Measurements from ENCODE around the gene YPEL5. TPM values are rescaled to one million over a fixed set of nuclear protein-coding genes. Genes with fewer than 3 reads are reported as not detected.

YPEL5 gene
- polyA plus RNA-seq, 1 donor = 75.3 TPM

DNA sequence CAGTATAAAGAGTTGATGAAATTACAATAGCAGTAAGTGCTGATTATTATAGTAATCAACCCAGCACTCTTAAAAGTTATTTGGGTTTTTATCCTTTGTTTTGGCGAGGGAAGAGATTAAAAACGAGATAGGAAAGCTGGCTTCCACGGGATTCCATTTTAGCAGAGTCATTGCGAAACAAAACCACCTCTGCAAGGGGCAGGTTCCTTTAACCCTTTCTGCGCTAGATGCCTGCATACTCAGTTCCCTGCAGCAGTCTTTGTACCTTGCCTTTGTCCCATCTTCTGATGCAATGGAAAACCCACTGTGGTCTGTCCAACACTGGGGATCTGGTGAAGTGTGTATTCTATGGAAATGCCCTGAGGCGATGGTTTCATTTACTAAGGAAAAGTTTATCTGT is 2.7 kb downstream of the YPEL5 start:
- Histone ChIP-seq H3K27ac (ENCODE audit: low read length) (no peak overlapping the region), H3K4me1 (ENCODE audit: control insufficient read depth, insufficient read depth, low read length) (peaks cover 13% of the 10 kb centered on the region), H3K36me3 (ENCODE audit: control insufficient read depth, insufficient read depth, low read length) (peaks cover 21% of the 10 kb centered on the region), H3K4me3 (ENCODE audit: low read length) (no peak overlapping the region), H3K9me3 (ENCODE audit: control insufficient read depth, low read depth, low read length) (no peaks in the 10 kb centered on the region), H3K27me3 (ENCODE audit: control insufficient read depth, insufficient read depth, low read length) (no peaks in the 10 kb centered on the region)
- DNase-seq = no peak
- WGBS (ENCODE audit: insufficient coverage, low lambda C conversion rate) = 80% methylated on average over 1 of the region's 6 CpGs

DNA sequence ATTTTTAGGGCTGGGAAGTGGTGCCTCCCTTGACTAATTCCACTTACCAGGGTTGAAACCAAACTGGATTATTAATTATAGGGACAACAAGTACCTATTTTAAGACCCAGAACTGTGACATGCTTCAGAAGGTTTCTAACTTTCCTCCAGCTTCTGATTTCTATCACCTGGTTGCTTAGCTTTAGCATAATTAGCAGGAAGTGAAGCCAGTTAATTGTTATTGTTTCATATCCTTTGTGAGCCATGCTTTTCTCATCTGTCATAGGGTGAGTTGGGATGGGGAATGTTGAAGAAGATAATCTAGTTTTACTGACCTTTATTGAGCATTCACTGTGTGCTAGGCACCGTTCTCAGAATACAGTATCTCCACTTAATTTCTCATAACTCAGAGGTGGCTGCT is 3.2 kb downstream of the YPEL5 start:
- no peaks in the 10 kb centered on the region for H3K9me3 ChIP-seq (ENCODE audit: control insufficient read depth, low read depth, low read length)
- no peak overlapping the region for H3K4me3 ChIP-seq (ENCODE audit: low read length)
- no peak for DNase-seq
- no peak overlapping the region for H3K27ac ChIP-seq (ENCODE audit: low read length)
- no peaks in the 10 kb centered on the region for H3K27me3 ChIP-seq (ENCODE audit: control insufficient read depth, insufficient read depth, low read length)
- peaks cover 15% of the 10 kb centered on the region for H3K4me1 ChIP-seq (ENCODE audit: control insufficient read depth, insufficient read depth, low read length)
- WGBS (ENCODE audit: insufficient coverage, low lambda C conversion rate) = 60% methylated on average over 1 of the region's 1 CpG
- H3K36me3 ChIP-seq (ENCODE audit: control insufficient read depth, insufficient read depth, low read length) = peaks cover 21% of the 10 kb centered on the region

DNA sequence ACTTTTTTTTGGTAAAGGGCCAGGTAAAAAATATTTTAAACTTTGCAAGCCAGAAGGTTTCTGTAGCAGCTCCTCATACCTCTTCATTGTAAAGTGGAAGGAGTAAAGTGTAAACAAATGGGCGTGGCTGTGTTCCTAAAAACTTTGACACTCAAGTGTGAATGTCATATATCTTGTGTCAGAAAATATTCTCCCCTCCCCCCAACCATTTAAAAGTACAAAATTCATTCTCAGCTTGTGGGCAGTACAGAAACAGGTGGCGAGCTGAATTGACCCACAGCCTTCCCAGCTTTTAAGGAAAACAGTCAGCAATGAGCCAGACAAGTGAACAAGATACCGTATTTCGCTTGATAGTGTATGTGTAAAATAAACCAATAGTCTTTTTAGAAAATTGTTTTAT is 4.0 kb downstream of the YPEL5 start:
- DNase-seq = no peak
- no peaks in the 10 kb centered on the region for H3K27me3 ChIP-seq (ENCODE audit: control insufficient read depth, insufficient read depth, low read length)
- no peak overlapping the region for H3K4me3 ChIP-seq (ENCODE audit: low read length)
- no peaks in the 10 kb centered on the region for H3K9me3 ChIP-seq (ENCODE audit: control insufficient read depth, low read depth, low read length)
- no CpG with 5 or more reads among the region's 4 CpGs for WGBS (ENCODE audit: insufficient coverage, low lambda C conversion rate)
- H3K36me3 ChIP-seq (ENCODE audit: control insufficient read depth, insufficient read depth, low read length) = peaks cover 21% of the 10 kb centered on the region
- H3K4me1 ChIP-seq (ENCODE audit: control insufficient read depth, insufficient read depth, low read length) = peaks cover 16% of the 10 kb centered on the region
- H3K27ac ChIP-seq (ENCODE audit: low read length) = no peak overlapping the region

DNA sequence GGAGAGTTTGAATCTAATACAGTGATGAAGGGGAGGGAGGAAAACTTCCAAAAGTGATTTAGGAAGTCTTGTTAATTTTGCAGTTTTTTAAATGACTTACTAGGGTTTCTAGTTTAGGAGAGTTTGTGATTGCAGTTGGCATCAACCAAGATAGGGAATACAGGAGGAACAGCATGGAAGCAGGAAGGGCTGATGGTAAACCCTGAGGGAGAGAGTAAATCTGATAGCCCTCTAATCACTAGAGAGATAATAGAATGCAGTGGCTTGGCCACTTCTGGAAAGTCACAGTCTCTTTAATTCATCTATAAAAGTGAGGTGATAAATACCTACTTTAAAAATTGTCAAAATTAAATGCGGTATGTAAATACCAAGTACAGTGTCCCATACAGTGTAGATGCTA is 5.6 kb downstream of the YPEL5 start:
- WGBS (ENCODE audit: insufficient coverage, low lambda C conversion rate) = 100% methylated on average over 1 of the region's 1 CpG
- H3K9me3 ChIP-seq (ENCODE audit: control insufficient read depth, low read depth, low read length) = no peaks in the 10 kb centered on the region
- peaks cover 12% of the 10 kb centered on the region for H3K4me1 ChIP-seq (ENCODE audit: control insufficient read depth, insufficient read depth, low read length)
- peaks cover 28% of the 10 kb centered on the region for H3K36me3 ChIP-seq (ENCODE audit: control insufficient read depth, insufficient read depth, low read length)
- H3K4me3 ChIP-seq (ENCODE audit: low read length) = no peak overlapping the region
- H3K27ac ChIP-seq (ENCODE audit: low read length) = no peak overlapping the region
- no peaks in the 10 kb centered on the region for H3K27me3 ChIP-seq (ENCODE audit: control insufficient read depth, insufficient read depth, low read length)
- no peak for DNase-seq

DNA sequence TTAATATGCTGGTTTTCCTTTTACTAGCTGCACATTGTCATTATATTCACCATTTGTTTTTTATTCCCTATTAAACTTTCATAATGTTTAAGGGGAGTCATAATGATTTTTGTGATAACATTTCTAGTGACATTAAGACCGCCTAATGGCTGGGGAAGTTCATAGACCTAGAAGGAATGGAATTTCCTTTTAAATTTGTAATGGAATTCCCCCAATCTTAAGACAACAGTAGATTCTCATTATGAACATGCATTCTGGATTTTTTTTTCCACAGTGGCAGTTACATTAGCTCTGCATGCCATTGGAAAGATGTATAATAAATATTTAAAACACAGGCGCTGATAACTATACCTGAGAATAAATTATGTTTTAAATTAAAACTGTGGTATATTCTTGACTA is 8.4 kb downstream of the YPEL5 start:
- no CpG with 5 or more reads among the region's 2 CpGs for WGBS (ENCODE audit: insufficient coverage, low lambda C conversion rate)
- Histone ChIP-seq H3K36me3 (ENCODE audit: control insufficient read depth, insufficient read depth, low read length) (peaks cover 44% of the 10 kb centered on the region), H3K27me3 (ENCODE audit: control insufficient read depth, insufficient read depth, low read length) (no peaks in the 10 kb centered on the region), H3K27ac (ENCODE audit: low read length) (no peak overlapping the region), H3K4me1 (ENCODE audit: control insufficient read depth, insufficient read depth, low read length) (peaks cover 12% of the 10 kb centered on the region), H3K4me3 (ENCODE audit: low read length) (no peak overlapping the region), H3K9me3 (ENCODE audit: control insufficient read depth, low read depth, low read length) (no peaks in the 10 kb centered on the region)
- no peak for DNase-seq

DNA sequence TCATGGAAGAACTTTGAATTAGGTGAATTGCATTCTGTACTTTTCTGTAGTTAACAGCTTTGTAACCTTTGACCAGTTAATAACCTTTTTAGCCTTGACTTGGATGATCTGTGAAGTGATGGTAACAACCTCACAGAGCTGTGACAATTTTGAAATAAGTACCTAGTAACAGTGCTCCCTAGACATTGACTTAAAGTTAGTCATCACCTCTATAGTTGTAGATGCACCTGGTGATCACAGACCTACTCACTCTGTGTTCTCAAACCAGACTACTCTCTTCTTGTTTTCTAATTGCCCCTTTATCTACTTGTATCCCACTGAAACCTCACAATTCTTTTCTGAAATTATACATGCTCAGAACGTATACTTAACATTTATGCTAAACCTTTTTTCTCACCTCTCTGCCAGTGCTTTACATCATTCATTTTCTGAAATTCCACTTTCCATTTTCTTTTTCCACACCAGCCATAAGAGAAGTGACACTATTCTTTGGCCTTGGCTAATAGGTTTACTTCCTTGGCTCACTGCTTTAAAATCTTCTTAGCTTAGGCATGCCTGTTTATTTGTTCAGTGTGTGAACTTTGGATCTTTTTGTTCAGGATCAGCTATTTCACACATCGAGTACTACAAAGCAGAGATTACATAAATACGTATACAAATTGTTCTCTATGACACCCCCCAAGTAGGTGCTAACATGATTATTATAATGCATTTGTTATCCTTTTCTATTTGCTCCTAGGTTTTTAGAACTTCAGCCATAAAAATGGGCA is 9.3 kb downstream of the YPEL5 start:
- Histone ChIP-seq H3K4me1 (ENCODE audit: control insufficient read depth, insufficient read depth, low read length) (peaks cover 6% of the 10 kb centered on the region), H3K9me3 (ENCODE audit: control insufficient read depth, low read depth, low read length) (no peaks in the 10 kb centered on the region), H3K4me3 (ENCODE audit: low read length) (no peak overlapping the region), H3K27me3 (ENCODE audit: control insufficient read depth, insufficient read depth, low read length) (no peaks in the 10 kb centered on the region), H3K27ac (ENCODE audit: low read length) (no peak overlapping the region), H3K36me3 (ENCODE audit: control insufficient read depth, insufficient read depth, low read length) (peaks cover 47% of the 10 kb centered on the region)
- peak in 1 of 2 donors; percentile 40 for DNase-seq
- 40% methylated on average over 2 of the region's 3 CpGs for WGBS (ENCODE audit: insufficient coverage, low lambda C conversion rate)

DNA sequence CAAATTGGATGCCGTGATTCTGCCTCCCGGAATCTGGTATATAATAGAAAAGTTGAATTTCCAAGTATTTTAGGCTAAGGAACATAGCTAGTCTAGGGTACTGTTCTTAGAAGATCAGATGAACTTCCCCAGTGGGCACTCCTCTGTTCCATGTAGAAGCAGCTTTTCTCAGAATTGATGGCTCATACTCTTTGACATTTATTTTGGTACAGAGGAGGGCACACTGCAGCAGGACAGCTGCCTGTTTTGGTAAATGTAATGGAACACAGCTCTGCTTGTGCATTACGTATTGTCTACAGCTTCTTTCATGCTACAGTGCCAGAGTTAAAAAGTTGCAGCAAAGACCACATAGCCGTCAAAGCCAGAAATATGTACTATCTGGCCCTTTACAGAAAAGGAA is 10.8 kb downstream of the YPEL5 start:
- H3K36me3 ChIP-seq (ENCODE audit: control insufficient read depth, insufficient read depth, low read length) = peaks cover 47% of the 10 kb centered on the region

DNA sequence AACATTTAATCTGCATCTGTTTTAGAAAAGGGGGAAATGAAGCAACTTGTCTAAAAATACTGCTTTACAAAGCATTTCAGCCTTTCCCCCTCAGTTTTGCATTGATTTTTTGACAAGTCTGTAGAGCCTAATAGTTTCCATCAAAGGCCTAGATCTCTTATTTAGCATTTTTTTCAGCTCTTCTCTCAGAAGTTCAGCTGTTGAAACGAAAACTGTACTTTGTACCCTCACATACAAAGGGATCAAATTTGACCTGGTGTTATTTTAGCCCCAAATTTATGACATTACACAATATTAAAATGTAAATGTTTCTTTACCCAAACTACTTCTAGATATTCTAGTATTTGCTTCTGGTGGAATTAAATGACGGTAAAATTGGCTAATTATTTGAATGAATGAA is 13.0 kb downstream of the YPEL5 start:
- H3K27me3 ChIP-seq (ENCODE audit: control insufficient read depth, insufficient read depth, low read length) = no peaks in the 10 kb centered on the region
- WGBS (ENCODE audit: insufficient coverage, low lambda C conversion rate) = 100% methylated on average over 1 of the region's 2 CpGs
- no peak overlapping the region for H3K27ac ChIP-seq (ENCODE audit: low read length)
- H3K4me1 ChIP-seq (ENCODE audit: control insufficient read depth, insufficient read depth, low read length) = peaks cover 4% of the 10 kb centered on the region
- no peaks in the 10 kb centered on the region for H3K9me3 ChIP-seq (ENCODE audit: control insufficient read depth, low read depth, low read length)
- no peak overlapping the region for H3K4me3 ChIP-seq (ENCODE audit: low read length)
- H3K36me3 ChIP-seq (ENCODE audit: control insufficient read depth, insufficient read depth, low read length) = peaks cover 40% of the 10 kb centered on the region
- no peak for DNase-seq

More for the DNA sequence above, 10.8 kb downstream of the YPEL5 start:
- Histone ChIP-seq H3K27me3 (ENCODE audit: control insufficient read depth, insufficient read depth, low read length) (no peaks in the 10 kb centered on the region), H3K27ac (ENCODE audit: low read length) (no peak overlapping the region), H3K9me3 (ENCODE audit: control insufficient read depth, low read depth, low read length) (no peaks in the 10 kb centered on the region), H3K4me3 (ENCODE audit: low read length) (no peak overlapping the region), H3K4me1 (ENCODE audit: control insufficient read depth, insufficient read depth, low read length) (peaks cover 4% of the 10 kb centered on the region)
- no peak for DNase-seq
- WGBS (ENCODE audit: insufficient coverage, low lambda C conversion rate) = no CpG with 5 or more reads among the region's 4 CpGs

DNA sequence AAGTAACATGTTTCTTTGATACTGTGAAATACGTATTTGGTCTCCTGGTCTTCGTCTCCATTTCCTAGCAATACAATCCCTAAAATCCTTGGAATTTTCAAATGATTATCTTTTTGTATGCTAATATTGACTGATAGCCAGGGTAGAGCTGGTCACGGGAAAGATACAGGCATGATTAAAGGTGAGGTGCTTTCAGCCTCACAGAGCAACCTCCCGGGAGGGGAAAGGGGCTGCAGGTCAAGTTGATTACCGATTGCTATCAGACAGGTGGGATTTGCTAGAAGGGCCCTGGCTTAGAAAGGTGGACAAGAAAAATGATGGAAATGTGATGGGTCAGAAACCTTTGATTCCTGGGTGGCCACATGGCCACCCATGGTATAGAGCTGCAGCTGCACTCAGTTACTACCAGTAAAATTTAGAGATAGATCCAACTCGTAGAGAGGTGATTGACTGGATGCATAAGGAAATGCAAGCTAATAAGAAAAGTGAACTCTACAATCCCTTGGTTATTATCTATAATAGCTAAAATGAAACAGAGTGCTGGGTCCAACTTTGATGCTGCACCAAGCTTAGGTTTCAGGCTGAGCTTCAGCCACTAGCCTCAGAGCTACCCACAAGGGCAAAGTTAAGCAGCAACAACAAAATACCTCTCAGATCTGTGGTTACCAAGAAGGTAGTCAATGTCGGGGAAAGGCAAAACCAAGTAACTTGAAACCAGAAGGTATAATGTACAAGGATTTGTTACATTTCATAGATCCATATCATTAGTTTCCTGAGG is 15.3 kb downstream of the YPEL5 start:
- no peak for DNase-seq
- 78% methylated on average over 2 of the region's 7 CpGs for WGBS (ENCODE audit: insufficient coverage, low lambda C conversion rate)

DNA sequence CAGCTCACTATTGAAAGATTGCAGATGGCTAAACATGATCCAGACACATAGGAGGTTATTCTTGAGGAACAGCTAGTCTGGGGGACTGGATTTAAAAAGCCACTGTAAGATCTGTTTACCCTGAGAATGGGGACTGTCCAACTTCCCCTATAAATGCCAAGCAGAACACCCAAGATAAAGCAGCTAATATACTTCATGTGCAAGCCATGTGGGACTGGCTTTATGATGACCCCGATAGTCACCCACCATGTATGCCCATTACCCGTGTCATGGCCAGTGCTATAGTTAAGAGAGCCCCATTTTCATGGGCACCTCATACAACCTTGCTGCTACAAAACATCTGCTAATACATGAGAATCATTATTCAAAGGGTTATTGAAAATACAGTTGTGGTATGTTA is 16.0 kb downstream of the YPEL5 start:
- no peak for DNase-seq
- WGBS (ENCODE audit: insufficient coverage, low lambda C conversion rate) = no CpG with 5 or more reads among the region's 2 CpGs
- Histone ChIP-seq H3K4me3 (ENCODE audit: low read length) (no peak overlapping the region), H3K4me1 (ENCODE audit: control insufficient read depth, insufficient read depth, low read length) (no peaks in the 10 kb centered on the region), H3K9me3 (ENCODE audit: control insufficient read depth, low read depth, low read length) (no peaks in the 10 kb centered on the region), H3K27ac (ENCODE audit: low read length) (no peak overlapping the region), H3K27me3 (ENCODE audit: control insufficient read depth, insufficient read depth, low read length) (no peaks in the 10 kb centered on the region), H3K36me3 (ENCODE audit: control insufficient read depth, insufficient read depth, low read length) (peaks cover 29% of the 10 kb centered on the region)

More for the DNA sequence above, 15.3 kb downstream of the YPEL5 start:
- H3K27me3 ChIP-seq (ENCODE audit: control insufficient read depth, insufficient read depth, low read length) = no peaks in the 10 kb centered on the region
- peaks cover 36% of the 10 kb centered on the region for H3K36me3 ChIP-seq (ENCODE audit: control insufficient read depth, insufficient read depth, low read length)
- no peaks in the 10 kb centered on the region for H3K9me3 ChIP-seq (ENCODE audit: control insufficient read depth, low read depth, low read length)
- H3K4me3 ChIP-seq (ENCODE audit: low read length) = no peak overlapping the region
- H3K27ac ChIP-seq (ENCODE audit: low read length) = no peak overlapping the region
- no peaks in the 10 kb centered on the region for H3K4me1 ChIP-seq (ENCODE audit: control insufficient read depth, insufficient read depth, low read length)

Measured in large intestine (tissue), 3 donors.